HG02884 (cell line): ENCODE measurements around the gene SCGB1C1.
"Not testable (repeated sequence)": the region's sequence is repeated elsewhere in the genome, so short reads cannot be mapped to it uniquely, and the experiment has no call there.

Experiments used
- ATAC-seq: cut with Tn5 transposase; IDR thresholded peaks from one replicate; pipeline ENCODE4 v1.9.1; 2021; ENCODE audit warnings: mild to moderate bottlenecking, moderate library complexity; ENCODE audit not compliant: unreplicated experiment

SCGB1C1 gene

GRCh38 chr11:236774-237767, 44.2 kb downstream of the SCGB1C1 start, which contains the start of gene PSMD13:
Gene PSMD13 (plus strand): TSS chr11:236976. CDS start chr11:237050, 74 bp downstream.
- peak; percentile 78 for ATAC-seq

- not testable (repeated sequence) for ATAC-seq
Observed at GRCh38 chr11:238346-238745, 45.5 kb downstream of the SCGB1C1 start.

GRCh38 chr11:240315-240714, 47.4 kb downstream of the SCGB1C1 start:
- no peak for ATAC-seq

- ATAC-seq = no peak
Observed at GRCh38 chr11:241634-242033, 48.8 kb downstream of the SCGB1C1 start.
